Measurements from ENCODE around the gene AK5. TPM values are rescaled to one million over a fixed set of nuclear protein-coding genes. Genes with fewer than 3 reads are reported as not detected.

Gene AK5
- total and polyA plus RNA-seq, 12 donors: 0.25 to 1.7 (median 0.87) TPM

DNA sequence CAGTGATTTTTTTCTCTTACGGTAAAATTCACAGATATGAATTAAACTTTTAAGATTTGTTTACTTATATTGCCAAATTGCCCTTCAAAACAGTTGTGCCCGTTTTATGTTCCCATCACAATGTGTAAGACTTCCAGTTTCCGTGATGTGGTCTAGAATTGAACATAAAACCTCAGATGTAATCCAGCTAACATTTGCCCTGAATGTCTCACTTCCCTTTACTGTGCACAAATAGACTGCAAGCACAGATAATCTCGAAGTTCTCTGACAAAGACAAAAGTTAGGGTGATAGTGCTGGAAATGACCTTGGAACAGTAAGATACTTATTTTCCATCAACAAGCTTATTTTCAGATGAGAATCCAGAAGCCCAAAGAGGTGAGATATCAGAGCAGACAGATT, 223.2 kb downstream of the AK5 start:
- 53 to 67% methylated on average over 4 of the region's 4 CpGs for WGBS, 2 donors
- no peak for DNase-seq
- Histone ChIP-seq H3K27me3 (peaks cover 0 to 5% (median 0%) of the 10 kb centered on the region in 7 donors), H3K36me3 (no peaks in the 10 kb centered on the region), H3K27ac (no peak overlapping the region), H3K4me1 (peaks cover 0 to 3% (median 0%) of the 10 kb centered on the region in 9 donors), H3K9me3 (no peaks in the 10 kb centered on the region), H3K4me3 (no peak overlapping the region)
- intact Hi-C loops (cut with DNase I): no loop called here
- TF ChIP-seq, protein P1, sequence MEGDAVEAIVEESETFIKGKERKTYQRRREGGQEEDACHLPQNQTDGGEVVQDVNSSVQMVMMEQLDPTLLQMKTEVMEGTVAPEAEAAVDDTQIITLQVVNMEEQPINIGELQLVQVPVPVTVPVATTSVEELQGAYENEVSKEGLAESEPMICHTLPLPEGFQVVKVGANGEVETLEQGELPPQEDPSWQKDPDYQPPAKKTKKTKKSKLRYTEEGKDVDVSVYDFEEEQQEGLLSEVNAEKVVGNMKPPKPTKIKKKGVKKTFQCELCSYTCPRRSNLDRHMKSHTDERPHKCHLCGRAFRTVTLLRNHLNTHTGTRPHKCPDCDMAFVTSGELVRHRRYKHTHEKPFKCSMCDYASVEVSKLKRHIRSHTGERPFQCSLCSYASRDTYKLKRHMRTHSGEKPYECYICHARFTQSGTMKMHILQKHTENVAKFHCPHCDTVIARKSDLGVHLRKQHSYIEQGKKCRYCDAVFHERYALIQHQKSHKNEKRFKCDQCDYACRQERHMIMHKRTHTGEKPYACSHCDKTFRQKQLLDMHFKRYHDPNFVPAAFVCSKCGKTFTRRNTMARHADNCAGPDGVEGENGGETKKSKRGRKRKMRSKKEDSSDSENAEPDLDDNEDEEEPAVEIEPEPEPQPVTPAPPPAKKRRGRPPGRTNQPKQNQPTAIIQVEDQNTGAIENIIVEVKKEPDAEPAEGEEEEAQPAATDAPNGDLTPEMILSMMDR (IDR thresholded peaks at IDR 0.05): no peak
- ATAC-seq: no peak

DNA sequence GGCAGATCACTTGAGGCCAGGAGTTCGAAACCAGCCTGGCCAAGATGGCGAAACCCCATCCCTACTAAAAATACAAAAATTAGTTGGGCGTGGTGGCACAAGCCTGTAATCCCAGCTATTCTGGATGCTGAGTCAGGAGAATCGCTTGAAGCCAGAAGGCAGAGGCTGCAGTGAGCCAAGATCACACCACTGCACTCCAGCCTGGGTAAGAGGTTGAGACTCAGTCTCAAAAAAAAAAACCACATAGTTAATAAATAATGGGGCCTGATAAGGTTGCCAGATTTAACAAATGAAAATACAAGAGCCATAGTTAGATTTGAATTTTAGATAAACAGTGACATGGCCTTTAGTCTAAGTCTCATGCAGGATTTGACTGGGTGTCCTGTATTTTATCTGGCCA, 225.0 kb downstream of the AK5 start:
- ATAC-seq (no peak), DNase-seq (no peak)
- Histone ChIP-seq H3K4me3 (no peak overlapping the region), H3K9me3 (no peaks in the 10 kb centered on the region), H3K36me3 (no peaks in the 10 kb centered on the region), H3K27ac (no peak overlapping the region), H3K4me1 (peaks cover 0 to 3% (median 0%) of the 10 kb centered on the region in 9 donors), H3K27me3 (peaks cover 0 to 5% (median 0%) of the 10 kb centered on the region in 7 donors)
- 92 to 95% methylated on average over 4 of the region's 4 CpGs for WGBS, 2 donors
- intact Hi-C loops (cut with DNase I): no loop called here
- TF ChIP-seq, protein P1 (IDR thresholded peaks at IDR 0.05): no peak

DNA sequence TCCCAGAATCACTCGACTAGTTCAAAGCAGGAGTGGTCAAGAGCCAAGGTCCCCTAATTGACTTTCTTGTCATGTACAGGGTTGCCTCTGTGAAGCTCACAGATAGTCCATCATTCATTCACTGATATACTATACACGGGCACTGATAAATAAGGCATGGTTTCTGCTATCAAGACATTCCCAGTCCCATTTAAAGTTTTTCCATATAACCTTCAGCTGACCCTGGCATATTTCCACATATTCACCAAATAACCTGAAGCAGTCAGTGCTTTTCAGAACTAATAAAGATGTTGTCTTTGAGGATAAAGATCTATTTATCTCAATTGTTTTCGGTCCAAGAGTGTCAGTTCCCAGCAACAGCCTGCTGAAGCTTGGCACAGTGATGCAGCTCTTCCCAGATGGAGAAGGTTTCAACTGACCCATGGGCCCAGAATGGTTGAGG, 227.3 kb downstream of the AK5 start:
- intact Hi-C loops (cut with DNase I): no loop called here
- Histone ChIP-seq H3K4me1 (peaks cover 0 to 3% (median 0%) of the 10 kb centered on the region in 9 donors), H3K27ac (no peak overlapping the region), H3K4me3 (no peak overlapping the region), H3K36me3 (no peaks in the 10 kb centered on the region), H3K27me3 (peaks cover 0 to 5% (median 0%) of the 10 kb centered on the region in 7 donors), H3K9me3 (peaks cover 0 to 4% (median 0%) of the 10 kb centered on the region in 11 donors)
- ATAC-seq (no peak), DNase-seq (no peak)
- TF ChIP-seq, protein P1 (IDR thresholded peaks at IDR 0.05): no peak
- 60 to 64% methylated on average over 3 of the region's 3 CpGs for WGBS, 2 donors

DNA sequence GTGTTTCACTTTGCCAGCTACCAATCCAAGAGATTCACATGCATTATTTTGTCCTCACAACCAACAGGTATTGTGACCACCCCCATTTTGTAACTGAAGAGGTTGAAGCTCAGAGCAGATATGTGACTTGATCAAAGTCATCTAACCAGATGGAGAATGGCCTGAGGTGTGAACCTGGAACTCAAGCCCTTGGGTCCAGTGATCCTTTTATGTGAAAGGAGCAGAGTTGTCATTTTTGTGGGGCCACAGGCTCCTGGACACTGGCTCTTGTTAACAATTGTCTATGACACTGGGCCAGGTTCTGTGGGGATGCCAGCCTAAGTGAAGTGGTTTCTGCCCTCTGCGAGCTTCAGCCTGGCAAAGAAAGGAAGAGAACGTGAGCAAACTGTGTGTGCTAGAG, 228.1 kb downstream of the AK5 start:
- no peak overlapping the region for H3K4me3 ChIP-seq
- DNase-seq (no peak), ATAC-seq (no peak)
- intact Hi-C loops (cut with DNase I): no loop called here
- 84 to 89% methylated on average over 2 of the region's 2 CpGs for WGBS, 2 donors
- H3K27ac ChIP-seq: no peak overlapping the region
- peaks cover 0 to 8% (median 3%) of the 10 kb centered on the region in 9 donors for H3K4me1 ChIP-seq
- TF ChIP-seq, protein P1 (IDR thresholded peaks at IDR 0.05): no peak
- no peaks in the 10 kb centered on the region for H3K36me3 ChIP-seq
- H3K27me3 ChIP-seq: peaks cover 0 to 5% (median 0%) of the 10 kb centered on the region in 7 donors
- peaks cover 0 to 4% (median 0%) of the 10 kb centered on the region in 11 donors for H3K9me3 ChIP-seq
